SK-N-SH treated with all-trans-retinoic acid at 6 μM for 48 hours (cell line): ENCODE data around the gene PTGES.
"Not testable (repeated sequence)": the region's sequence is repeated elsewhere in the genome, so short reads cannot be mapped to it uniquely, and the experiment has no call there.

ENCODE experiments used
- ATAC-seq: fragments of 200-7000 bp; cut with Tn5 transposase; 3 replicates; pipeline ENCODE4 v1.9.1; 2020; ENCODE audit warnings: mild to moderate bottlenecking, moderate library complexity
- ARNTL ChIP-seq: fragments of 450-650 bp; formaldehyde crosslinking; IDR thresholded peaks from 2 replicates; pipeline ENCODE4 v1.5.0; 2020; ENCODE audit warnings: low read depth, mild to moderate bottlenecking, moderate library complexity, borderline replicate concordance
- BACH2 ChIP-seq: fragments of 250-450 bp; sonication (Bioruptor Pico); IDR thresholded peaks from 2 replicates; pipeline ENCODE4 v1.9.0; 2021; ENCODE audit warnings: mild to moderate bottlenecking, borderline replicate concordance
- CREB5 ChIP-seq: fragments of 250-450 bp; sonication (Bioruptor Pico); IDR thresholded peaks from 2 replicates; pipeline ENCODE4 v1.5.1; 2020; ENCODE audit warnings: low read depth, mild to moderate bottlenecking, moderate library complexity
- CSDC2 ChIP-seq: fragments of 250-450 bp; sonication (Bioruptor Pico); IDR thresholded peaks from 2 replicates; pipeline ENCODE4 v1.5.0; 2020; ENCODE audit warnings: mild to moderate bottlenecking, moderate library complexity
- CSRNP3 ChIP-seq: fragments of 250-450 bp; sonication (Bioruptor Pico); IDR thresholded peaks from 2 replicates; pipeline ENCODE4 v1.5.1; 2021; ENCODE audit warnings: mild to moderate bottlenecking, moderate library complexity
- ESRRG ChIP-seq: fragments of 250-450 bp; sonication (Bioruptor Pico); IDR thresholded peaks from 2 replicates; pipeline ENCODE4 v1.6.1; 2021; ENCODE audit warnings: mild to moderate bottlenecking
- GLIS3 ChIP-seq: fragments of 250-450 bp; sonication (Bioruptor Pico); IDR thresholded peaks from 2 replicates; pipeline ENCODE4 v1.5.0; 2020; ENCODE audit warnings: mild to moderate bottlenecking, moderate library complexity
- ISL1 ChIP-seq: fragments of 250-450 bp; sonication (Bioruptor Pico); IDR thresholded peaks from 2 replicates; pipeline ENCODE4 v2.1.2; 2022; ENCODE audit warnings: mild to moderate bottlenecking, moderate library complexity
- OSR1 ChIP-seq: fragments of 250-450 bp; sonication (Bioruptor Pico); IDR thresholded peaks from 2 replicates; pipeline ENCODE4 v1.8.0; 2022; ENCODE audit warnings: moderate library complexity, mild to moderate bottlenecking, inconsistent platforms
- PATZ1 ChIP-seq: fragments of 250-450 bp; sonication (Bioruptor Pico); IDR thresholded peaks from 2 replicates; pipeline ENCODE4 v1.8.0; 2020; ENCODE audit warnings: mild to moderate bottlenecking, moderate library complexity, borderline replicate concordance
- PPARA ChIP-seq: fragments of 250-450 bp; sonication (Bioruptor Pico); IDR thresholded peaks from 2 replicates; pipeline ENCODE4 v1.5.0; 2020; ENCODE audit warnings: mild to moderate bottlenecking, borderline replicate concordance
- RARB ChIP-seq: fragments of 250-450 bp; sonication (Bioruptor Pico); IDR thresholded peaks from 2 replicates; pipeline ENCODE4 v1.8.0; 2021; ENCODE audit warnings: mild to moderate bottlenecking, moderate library complexity
- SNAI2 ChIP-seq: fragments of 250-450 bp; sonication (Bioruptor Pico); IDR thresholded peaks from 2 replicates; pipeline ENCODE4 v1.5.0; 2020; ENCODE audit warnings: mild to moderate bottlenecking, moderate library complexity
- TCF4 ChIP-seq: fragments of 250-450 bp; sonication (Bioruptor Pico); IDR thresholded peaks from 2 replicates; pipeline ENCODE4 v1.8.0; 2021; ENCODE audit warnings: mild to moderate bottlenecking, moderate library complexity, borderline replicate concordance
- TOX ChIP-seq: fragments of 250-450 bp; sonication (Bioruptor Pico); IDR thresholded peaks from 2 replicates; pipeline ENCODE4 v1.8.0; 2021; ENCODE audit warnings: mild to moderate bottlenecking, moderate library complexity, borderline replicate concordance
- ZC3H10 ChIP-seq: fragments of 250-450 bp; sonication (Bioruptor Pico); IDR thresholded peaks from 2 replicates; pipeline ENCODE4 v1.5.1; 2021; ENCODE audit warnings: mild to moderate bottlenecking, moderate library complexity
- ZFP3 ChIP-seq: fragments of 250-450 bp; sonication (Bioruptor Pico); IDR thresholded peaks from 2 replicates; pipeline ENCODE4 v1.5.0; 2020; ENCODE audit warnings: mild to moderate bottlenecking, moderate library complexity
- ZFP30 ChIP-seq: fragments of 450-650 bp; formaldehyde crosslinking; IDR thresholded peaks from 2 replicates; pipeline ENCODE4 v1.5.0; 2022; ENCODE audit warnings: mild to moderate bottlenecking, moderate library complexity
- ZNF565 ChIP-seq: fragments of 450-650 bp; formaldehyde crosslinking; conservative IDR thresholded peaks from 2 replicates; pipeline ENCODE4 v1.5.0; 2020; ENCODE audit warnings: low read depth, mild to moderate bottlenecking, moderate library complexity
- ZNF70 ChIP-seq: fragments of 450-650 bp; formaldehyde crosslinking; IDR thresholded peaks from 2 replicates; pipeline ENCODE4 v1.5.0; 2020; ENCODE audit warnings: mild to moderate bottlenecking, moderate library complexity
- ZNF8 ChIP-seq: fragments of 450-650 bp; formaldehyde crosslinking; IDR thresholded peaks from 2 replicates; pipeline ENCODE4 v1.5.0; 2020; ENCODE audit warnings: mild to moderate bottlenecking, moderate library complexity
- TF ChIP-seq, protein P1 (sequence below): fragments of 250-450 bp; sonication (Bioruptor Pico); IDR thresholded peaks from 2 replicates; pipeline ENCODE4 v1.5.0; 2020; ENCODE audit warnings: mild to moderate bottlenecking, moderate library complexity
- TF ChIP-seq, protein P2 (sequence below): fragments of 250-450 bp; sonication (Bioruptor Pico); IDR thresholded peaks from 2 replicates; pipeline ENCODE4 v1.8.0; 2021; ENCODE audit warnings: low read depth, mild to moderate bottlenecking, moderate library complexity, borderline replicate concordance

PTGES gene

DNA sequence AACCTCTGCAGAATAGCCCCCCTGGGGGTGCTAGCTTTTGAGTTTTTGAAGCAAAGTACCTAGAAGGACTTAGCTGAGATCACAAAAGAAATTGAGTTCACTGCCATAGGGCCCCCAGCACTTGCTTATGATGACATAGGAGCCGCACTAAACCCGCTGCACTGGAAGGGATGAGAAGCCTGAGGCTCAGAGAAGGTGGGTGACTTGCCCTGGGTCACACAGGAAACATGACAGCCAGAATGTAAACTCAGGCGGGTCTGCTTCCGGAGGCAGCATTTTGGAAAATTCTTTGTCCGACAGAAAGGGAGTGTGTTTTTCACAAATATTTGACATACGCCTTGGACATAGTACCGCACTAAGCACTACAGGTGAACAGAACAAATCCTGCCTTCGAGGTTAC lies 41.7 kb upstream of the PTGES start:
- ATAC-seq: no peak
- TF ChIP-seq CSRNP3 (CRISPR knock-in tag) (no peak), RARB (CRISPR knock-in tag) (no peak), PPARA (CRISPR knock-in tag) (no peak), SNAI2 (CRISPR knock-in tag) (no peak), ZNF8 (CRISPR knock-in tag) (no peak), ESRRG (CRISPR knock-in tag) (no peak), ZNF565 (CRISPR knock-in tag) (no peak), TCF4 (CRISPR knock-in tag) (no peak), OSR1 (CRISPR knock-in tag) (no peak), CREB5 (CRISPR knock-in tag) (no peak), ARNTL (CRISPR knock-in tag) (no peak), TOX (CRISPR knock-in tag) (no peak), ZNF70 (CRISPR knock-in tag) (no peak), GLIS3 (CRISPR knock-in tag) (no peak), BACH2 (no peak)
- TF ChIP-seq, protein P1, sequence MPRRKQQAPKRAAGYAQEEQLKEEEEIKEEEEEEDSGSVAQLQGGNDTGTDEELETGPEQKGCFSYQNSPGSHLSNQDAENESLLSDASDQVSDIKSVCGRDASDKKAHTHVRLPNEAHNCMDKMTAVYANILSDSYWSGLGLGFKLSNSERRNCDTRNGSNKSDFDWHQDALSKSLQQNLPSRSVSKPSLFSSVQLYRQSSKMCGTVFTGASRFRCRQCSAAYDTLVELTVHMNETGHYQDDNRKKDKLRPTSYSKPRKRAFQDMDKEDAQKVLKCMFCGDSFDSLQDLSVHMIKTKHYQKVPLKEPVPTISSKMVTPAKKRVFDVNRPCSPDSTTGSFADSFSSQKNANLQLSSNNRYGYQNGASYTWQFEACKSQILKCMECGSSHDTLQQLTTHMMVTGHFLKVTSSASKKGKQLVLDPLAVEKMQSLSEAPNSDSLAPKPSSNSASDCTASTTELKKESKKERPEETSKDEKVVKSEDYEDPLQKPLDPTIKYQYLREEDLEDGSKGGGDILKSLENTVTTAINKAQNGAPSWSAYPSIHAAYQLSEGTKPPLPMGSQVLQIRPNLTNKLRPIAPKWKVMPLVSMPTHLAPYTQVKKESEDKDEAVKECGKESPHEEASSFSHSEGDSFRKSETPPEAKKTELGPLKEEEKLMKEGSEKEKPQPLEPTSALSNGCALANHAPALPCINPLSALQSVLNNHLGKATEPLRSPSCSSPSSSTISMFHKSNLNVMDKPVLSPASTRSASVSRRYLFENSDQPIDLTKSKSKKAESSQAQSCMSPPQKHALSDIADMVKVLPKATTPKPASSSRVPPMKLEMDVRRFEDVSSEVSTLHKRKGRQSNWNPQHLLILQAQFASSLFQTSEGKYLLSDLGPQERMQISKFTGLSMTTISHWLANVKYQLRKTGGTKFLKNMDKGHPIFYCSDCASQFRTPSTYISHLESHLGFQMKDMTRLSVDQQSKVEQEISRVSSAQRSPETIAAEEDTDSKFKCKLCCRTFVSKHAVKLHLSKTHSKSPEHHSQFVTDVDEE (CRISPR knock-in tag): no peak
- TF ChIP-seq, protein P2, sequence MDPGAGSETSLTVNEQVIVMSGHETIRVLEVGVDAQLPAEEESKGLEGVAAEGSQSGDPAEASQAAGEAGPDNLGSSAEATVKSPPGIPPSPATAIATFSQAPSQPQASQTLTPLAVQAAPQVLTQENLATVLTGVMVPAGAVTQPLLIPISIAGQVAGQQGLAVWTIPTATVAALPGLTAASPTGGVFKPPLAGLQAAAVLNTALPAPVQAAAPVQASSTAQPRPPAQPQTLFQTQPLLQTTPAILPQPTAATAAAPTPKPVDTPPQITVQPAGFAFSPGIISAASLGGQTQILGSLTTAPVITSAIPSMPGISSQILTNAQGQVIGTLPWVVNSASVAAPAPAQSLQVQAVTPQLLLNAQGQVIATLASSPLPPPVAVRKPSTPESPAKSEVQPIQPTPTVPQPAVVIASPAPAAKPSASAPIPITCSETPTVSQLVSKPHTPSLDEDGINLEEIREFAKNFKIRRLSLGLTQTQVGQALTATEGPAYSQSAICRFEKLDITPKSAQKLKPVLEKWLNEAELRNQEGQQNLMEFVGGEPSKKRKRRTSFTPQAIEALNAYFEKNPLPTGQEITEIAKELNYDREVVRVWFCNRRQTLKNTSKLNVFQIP (CRISPR knock-in tag): no peak
- TF ChIP-seq, all 23 proteins: peak for 0

GRCh38 chr9:129786481-129786880 lies 33.6 kb upstream of the PTGES start:
- TF ChIP-seq TCF4 (CRISPR knock-in tag): no peak
- no peak for TF ChIP-seq SNAI2 (CRISPR knock-in tag)
- no peak for TF ChIP-seq BACH2
- TF ChIP-seq ZC3H10 (CRISPR knock-in tag): no peak
- no peak for TF ChIP-seq ARNTL (CRISPR knock-in tag)
- TF ChIP-seq ZNF565 (CRISPR knock-in tag): no peak
- TF ChIP-seq ZFP30: no peak
- no peak for TF ChIP-seq PPARA (CRISPR knock-in tag)
- no peak for TF ChIP-seq ZFP3 (CRISPR knock-in tag)
- no peak for TF ChIP-seq PATZ1 (CRISPR knock-in tag)
- no peak for TF ChIP-seq RARB (CRISPR knock-in tag)
- TF ChIP-seq ESRRG (CRISPR knock-in tag): no peak
- no peak for TF ChIP-seq ZNF70 (CRISPR knock-in tag)
- TF ChIP-seq ZNF8 (CRISPR knock-in tag): no peak
- no peak for ATAC-seq

GRCh38 chr9:129785866-129786265 lies 33.0 kb upstream of the PTGES start:
- TF ChIP-seq CREB5 (CRISPR knock-in tag) (no peak), CSDC2 (CRISPR knock-in tag) (no peak), ZNF8 (CRISPR knock-in tag) (no peak), ISL1 (CRISPR knock-in tag) (no peak), ZFP3 (CRISPR knock-in tag) (no peak), ZFP30 (no peak), PPARA (CRISPR knock-in tag) (no peak), PATZ1 (CRISPR knock-in tag) (no peak), OSR1 (CRISPR knock-in tag) (no peak), ZNF70 (CRISPR knock-in tag) (no peak), ARNTL (CRISPR knock-in tag) (no peak), ZNF565 (CRISPR knock-in tag) (no peak), RARB (CRISPR knock-in tag) (no peak), TOX (CRISPR knock-in tag) (no peak), BACH2 (no peak)
- no peak for ATAC-seq

- not testable (repeated sequence) for ATAC-seq
These were observed 32.1 kb upstream of the PTGES start for GRCh38 chr9:129784970-129785369.
